GM12873 (cell line): ENCODE data around the gene OSCP1.

Experiments
- TF ChIP-seq, protein P1 (sequence below): IDR thresholded peaks from 2 replicates; pipeline ENCODE4 v1.5.1; 2012; ENCODE audit warnings: low read depth, mild to moderate bottlenecking, moderate library complexity, low read length, control low read depth; ENCODE audit not compliant: insufficient read depth; ENCODE audit errors: missing control alignments

The OSCP1 gene

DNA sequence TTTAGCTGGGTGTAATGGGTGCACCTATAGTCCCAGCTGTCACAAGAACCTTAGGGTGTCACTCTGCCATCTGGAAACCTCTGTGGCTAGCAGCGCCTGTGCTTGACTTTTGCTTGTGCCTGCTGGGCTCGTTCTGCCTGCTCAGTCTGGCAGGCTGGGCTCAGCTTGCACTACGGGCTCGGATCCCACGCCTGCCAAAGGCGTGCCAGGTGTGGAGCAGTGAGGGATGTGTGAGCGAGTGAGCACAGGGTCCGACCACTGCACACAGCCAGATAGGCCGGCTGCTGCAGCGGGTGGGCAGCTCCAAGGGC, 49.8 kb downstream of the OSCP1 start:
- TF ChIP-seq, protein P1, sequence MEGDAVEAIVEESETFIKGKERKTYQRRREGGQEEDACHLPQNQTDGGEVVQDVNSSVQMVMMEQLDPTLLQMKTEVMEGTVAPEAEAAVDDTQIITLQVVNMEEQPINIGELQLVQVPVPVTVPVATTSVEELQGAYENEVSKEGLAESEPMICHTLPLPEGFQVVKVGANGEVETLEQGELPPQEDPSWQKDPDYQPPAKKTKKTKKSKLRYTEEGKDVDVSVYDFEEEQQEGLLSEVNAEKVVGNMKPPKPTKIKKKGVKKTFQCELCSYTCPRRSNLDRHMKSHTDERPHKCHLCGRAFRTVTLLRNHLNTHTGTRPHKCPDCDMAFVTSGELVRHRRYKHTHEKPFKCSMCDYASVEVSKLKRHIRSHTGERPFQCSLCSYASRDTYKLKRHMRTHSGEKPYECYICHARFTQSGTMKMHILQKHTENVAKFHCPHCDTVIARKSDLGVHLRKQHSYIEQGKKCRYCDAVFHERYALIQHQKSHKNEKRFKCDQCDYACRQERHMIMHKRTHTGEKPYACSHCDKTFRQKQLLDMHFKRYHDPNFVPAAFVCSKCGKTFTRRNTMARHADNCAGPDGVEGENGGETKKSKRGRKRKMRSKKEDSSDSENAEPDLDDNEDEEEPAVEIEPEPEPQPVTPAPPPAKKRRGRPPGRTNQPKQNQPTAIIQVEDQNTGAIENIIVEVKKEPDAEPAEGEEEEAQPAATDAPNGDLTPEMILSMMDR, result no peak

DNA sequence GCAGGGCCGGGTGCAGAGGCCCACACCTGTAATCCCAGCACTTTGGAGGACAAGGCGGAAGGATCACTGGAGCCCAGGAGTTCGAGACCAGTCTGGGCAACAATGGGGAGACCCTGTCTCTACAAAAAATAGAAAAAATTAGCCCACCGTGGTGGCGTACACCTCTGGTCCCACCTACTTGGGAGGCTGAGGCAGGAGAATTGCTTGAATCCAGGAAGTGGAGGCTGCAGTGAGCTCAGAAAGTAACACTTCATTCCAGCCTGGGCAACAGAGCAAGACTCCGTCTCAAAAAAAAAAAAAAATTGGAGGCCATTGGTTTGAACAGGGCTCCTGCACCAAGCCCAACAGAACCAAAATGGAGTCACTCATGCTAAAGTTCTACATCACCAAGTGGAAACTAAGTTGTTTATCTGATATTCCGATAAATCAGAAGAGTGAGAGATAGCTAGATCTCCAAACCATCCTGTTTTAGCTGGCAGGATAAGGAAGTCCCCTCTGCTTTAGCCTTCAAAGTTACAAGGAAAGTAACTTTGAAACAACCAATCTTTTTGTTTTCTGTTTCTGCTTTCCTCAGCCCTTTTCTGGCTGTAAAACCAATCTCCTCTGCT, 51.8 kb downstream of the OSCP1 start:
- TF ChIP-seq, protein P1, result no peak

DNA sequence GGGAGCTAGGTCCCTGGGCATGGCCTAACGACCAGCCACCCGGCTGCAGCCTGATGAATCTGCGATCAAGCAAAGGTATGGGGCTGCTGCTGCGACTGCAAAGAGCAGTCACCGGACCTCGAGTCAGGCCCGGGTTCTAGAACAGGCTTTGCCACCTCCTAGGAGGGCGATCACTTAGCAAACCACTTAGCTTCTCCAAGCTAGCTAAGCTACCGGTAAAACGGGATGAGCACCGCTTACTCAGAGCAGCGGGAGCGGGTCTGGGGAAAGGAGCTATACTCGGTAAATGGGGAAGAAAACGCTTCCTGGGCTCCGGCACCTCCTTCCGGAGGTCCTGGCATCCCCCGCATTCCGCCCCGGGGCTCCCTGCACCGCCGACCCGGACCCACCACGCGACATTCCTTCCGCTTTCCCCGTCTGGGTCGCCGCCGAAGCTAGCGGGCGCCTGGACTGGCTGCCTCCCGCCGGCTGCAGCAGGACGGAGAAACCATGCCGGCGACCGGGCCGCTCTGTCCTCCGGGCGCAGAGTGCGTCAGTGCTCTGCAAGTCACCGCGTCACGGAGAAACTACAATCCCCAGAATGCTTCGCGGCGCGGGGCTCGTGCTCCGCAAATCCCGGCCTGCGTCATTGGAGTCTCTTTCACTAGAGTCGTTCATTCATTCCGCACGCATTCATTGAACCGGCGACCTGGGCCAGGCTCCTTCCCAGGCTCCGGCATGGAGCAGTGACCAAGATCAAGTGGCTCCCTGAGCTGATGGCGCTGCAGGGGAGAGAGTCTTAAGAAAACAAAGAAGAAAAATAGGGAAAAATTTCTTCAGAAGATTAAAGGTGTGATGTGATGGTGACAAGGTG, 52.6 kb downstream of the OSCP1 start, which contains the start of gene LSM10:
TSS of gene LSM10 (minus strand) at position 531 of the 853 bp plus-strand sequence. CDS start 3,779 bp downstream, outside the sequence.
- TF ChIP-seq, protein P1, result no peak

DNA sequence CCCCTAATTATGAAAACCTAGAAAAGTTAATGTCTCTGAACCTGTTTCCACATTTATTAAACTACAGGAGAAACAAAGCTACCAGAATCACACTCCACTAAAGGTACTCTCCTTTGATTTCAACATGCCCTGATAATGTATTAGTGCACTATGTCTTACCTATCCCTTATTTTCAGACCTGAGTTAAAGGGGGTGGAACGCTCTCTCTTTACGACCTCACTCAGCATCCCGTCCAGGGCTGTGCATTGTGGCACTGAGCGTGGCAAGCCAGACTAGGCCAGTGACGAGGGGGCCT, 53.2 kb downstream of the OSCP1 start:
- TF ChIP-seq, protein P1, result no peak

DNA sequence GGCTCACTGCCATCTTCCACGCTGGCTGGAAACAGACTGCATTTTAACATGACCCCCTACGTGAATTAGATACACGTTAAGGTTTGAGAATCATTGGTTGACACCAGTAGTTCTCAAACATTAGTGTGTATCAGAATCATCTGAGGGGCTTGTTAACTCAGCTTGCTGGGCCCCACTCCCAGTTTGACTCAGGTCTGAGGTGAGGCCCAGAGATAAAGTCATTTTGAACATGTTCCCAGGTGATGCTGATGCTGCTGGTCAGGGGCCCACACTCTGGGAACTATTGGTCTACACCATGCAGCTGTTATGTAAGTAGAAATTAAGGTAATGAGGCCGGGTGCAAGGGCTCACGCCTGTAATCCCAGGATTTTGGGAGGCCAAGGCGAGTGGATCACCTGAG, 53.9 kb downstream of the OSCP1 start:
- TF ChIP-seq, protein P1, result no peak

DNA sequence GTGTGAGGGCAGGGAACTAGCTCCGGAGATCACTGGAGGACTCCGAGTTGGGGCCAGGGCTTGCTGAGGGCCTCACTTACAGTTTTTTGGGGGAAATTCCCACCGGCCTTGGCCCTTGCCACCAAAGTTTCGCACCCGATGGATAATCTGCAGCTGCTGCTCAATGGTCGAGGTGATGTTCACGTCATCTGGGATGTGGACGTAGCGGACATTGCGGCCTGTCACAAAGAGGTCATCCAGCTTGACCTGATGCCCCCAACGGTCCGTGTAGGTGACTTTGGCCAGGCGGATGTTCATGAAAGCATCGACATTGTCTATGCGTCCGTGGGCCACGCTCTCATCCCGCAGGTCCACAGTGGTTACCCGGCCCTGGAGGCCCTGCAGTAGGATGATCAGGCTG, 56.6 kb downstream of the OSCP1 start:
- TF ChIP-seq, protein P1, result no peak

DNA sequence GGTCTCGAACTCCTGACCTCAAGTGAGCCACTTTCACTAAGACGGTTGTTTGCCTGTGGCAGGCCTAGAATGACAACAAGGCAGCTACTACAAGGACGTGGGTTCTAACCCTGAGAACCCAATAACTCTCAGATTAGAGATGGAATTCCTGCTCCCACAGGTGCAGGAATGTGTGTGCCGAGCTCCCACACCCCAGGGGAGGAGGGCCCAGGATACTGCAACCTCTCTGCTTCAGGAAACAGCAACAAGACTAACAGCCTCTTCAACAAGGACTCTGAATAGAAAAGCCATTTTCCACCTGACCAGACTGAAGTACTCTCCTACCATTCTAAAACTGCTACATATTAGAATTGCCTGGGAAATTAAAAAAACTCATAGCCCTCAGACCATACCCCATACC, 57.4 kb downstream of the OSCP1 start:
- TF ChIP-seq, protein P1, result no peak
